Stimulated activated CD4-positive, alpha-beta T cell treated with anti-CD3 and anti-CD28 coated beads, TNF-alpha, amount 100 ng/mL, for 48 hours (primary cell): Measurements from ENCODE around the gene WFS1.
A peak's percentile ranks its signal among the peaks of the same experiment; 100 is the strongest.

ENCODE experiments used
- DNase-seq, 3 donors: peaks; one replicate each; pipeline ENCODE4 v3.0.0-alpha.2; 2020; ENCODE audit warnings: low read depth in 3 of 3

WFS1 gene

DNA sequence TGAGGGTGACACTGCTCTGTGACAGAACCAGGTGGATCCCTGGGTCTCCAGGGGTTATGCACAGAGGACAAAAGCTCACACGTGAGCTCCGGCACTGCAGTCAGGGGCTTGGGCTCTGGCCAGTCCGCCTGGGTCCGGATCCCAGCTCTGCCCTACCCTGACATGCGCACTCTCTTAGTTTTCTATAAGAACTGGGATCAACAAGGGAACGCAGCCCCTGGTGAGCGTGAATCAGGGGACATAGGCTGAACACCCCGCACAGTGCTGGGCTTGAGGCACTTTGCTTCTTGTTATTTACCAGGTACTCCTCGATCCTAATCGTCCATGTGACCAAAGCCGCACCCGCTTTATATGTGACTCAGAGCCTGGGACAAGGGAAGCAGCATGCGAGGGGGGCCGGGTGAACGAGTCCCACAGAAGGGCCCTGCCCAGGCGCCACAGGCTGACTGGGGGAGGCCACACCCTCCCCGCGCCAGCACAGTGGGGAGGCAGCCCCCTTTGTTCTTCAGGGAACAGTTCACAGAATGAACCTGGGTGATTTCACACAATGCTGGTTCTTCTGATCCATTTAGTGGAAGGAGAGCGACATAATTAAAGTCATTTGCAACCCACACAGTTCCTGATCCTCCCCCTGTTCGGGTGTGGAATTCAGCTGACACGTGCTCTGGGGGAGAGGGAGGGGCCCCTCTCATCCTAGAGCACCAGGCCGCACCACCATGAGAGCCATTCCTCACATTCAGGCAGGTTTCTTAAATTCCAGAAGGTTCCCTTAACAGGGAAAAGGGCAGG, 55.5 kb downstream of the WFS1 start:
- DNase-seq, result no peak

DNA sequence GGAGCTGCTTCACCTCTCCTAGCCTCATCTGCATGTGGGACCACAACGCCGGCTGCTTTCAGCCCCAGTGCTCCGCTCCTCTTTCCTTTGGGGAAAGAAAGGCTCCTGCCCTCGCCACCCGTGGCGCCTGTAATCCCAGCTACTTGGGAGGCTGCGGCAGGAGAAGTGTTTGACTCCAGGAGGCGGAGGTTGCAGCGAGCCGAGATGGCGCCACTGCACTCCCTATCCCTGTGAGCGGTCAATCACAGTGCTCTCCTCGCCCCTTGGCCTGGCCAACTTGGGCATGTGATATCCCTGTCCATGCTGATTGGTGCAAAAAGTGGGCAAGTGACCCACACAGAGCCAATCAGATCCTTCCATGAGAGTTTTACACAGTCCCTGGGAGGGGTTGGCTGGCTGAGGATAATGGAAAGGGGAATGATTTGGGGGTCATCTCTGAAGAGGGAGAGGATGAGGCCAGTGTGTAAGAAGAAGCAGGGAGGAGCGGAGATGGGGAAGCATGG, 56.2 kb downstream of the WFS1 start:
- no peak for DNase-seq

DNA sequence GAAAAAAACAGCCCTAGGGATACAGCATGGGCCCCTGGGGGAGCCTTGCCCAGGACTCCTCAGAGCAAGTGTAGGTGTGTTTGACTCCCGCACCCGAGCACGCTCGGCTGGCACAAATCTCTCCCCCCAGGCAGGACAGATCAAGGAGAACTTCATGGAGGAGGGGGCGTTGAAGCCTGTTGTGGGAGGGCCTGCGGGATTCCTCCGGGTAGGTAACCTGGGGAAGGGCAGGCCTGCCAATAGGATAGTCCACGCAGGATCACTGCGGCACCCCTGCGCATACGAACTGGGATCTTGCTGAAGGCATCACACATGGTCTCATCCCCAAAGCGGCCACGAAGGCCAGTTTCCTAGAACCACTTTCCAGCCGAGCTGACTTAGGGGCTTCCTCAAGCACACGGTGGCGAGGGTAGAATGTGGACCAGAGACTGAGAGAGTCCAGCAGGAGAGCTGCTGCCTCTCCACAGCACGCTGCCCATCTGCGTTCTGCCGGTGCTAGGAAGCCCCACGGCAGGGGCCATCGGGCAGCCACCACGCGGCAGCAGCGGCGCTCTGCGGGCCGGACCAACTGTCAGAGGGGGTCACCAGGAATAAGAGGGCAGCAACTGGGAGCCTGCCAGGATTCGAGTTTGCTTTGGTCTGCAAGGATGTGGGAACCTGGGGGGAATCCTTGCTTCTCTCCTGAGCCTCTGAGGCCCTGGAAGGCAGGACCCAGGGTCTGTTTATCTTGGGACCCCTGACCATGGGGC, 56.8 kb downstream of the WFS1 start:
- DNase-seq, result no peak

DNA sequence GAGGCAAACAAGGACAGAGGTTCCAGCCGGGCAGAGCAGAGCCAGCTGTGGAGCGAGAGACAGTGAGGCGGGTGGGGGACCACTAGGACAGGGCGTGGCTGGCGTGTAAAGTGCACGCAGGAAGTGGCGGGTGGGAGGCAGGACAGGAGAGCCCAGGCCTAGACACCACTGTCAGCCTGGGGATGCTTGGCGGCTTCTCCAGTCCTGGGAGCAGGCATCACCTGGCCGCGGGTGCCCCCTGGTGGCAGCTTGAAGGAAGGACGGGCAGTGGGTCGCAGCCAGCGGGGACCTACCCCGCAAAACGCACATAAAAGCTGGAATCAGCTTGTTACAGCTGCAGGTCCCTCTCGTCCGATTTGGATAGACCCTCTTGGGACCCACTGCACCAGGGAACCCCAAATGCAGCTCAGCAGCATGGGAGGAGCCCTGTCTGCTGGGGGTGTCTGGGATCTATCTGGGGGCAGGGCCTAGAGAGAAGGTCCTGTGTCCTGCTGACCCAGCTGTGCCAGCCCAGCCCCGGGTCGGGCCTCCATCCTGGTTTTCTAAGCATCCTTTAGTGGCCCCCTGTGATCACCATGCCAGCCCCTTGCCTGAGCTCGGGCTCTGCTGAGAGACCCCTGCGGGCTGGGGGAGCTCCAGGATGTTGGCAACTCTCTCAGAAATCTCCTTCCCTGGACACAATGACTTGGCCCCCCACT, 57.7 kb downstream of the WFS1 start:
- DNase-seq, result peak; percentile 59 to 72 (median 66)

DNA sequence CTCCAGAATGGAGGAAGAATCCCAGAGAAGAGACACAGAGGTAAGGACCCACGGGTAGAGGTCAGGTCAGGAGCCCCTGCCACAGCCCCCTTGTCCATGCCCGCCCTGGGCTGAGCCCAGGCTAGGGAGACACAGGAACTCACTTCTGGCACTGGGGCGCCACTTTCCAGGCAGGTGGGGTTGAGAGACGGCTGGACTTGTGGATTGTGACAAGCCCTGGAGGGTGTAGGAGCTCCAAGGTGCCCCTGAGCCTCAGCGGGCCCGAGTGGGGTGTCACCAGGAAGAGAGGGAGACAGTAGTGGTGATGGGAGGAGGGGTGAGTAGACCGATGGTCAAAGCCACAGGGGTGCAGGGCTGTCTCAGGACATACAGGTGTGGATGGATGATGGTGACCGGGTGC, 58.9 kb downstream of the WFS1 start:
- no peak for DNase-seq

DNA sequence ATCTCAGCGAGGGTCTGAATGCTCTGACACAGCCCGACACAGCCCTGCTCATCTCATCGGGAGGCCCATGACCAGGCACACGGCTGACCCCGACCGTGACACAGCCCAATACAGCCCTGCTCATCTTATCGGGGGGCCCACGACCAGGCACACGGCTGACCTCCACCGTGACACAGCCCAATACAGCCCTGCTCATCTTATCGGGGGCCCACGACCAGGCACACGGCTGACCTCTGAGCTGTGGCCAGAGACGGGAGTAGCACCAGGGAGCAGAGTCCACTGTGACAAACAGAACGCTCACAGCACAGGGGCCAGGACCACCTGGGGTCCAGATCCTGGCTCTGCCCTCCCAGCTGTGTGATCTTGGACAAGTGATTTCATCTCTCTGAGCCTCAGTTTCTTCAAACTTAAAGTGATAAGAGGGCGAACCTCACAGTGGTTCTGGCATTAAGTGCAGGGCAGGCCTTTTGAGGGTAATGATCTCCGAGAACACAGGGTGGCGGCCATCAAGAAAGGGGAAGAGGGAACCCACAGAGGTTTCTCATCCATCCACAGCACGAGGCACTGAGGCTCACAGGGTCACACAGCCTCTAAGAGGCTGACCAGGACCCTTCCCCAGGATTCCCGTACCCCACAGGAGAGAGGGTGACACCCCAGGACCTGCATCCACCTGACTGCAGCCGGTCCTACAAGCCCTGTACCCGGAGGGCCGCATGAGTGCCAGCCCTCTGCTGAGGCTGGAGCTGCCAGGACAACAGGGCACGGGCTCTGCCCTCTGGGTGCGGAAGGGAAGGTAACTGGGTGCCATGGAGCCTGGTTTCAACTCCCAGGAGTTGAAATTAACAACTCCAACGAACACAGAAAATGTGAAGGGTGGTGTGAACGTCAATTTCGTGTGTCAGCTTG, 60.1 kb downstream of the WFS1 start:
- no peak for DNase-seq

DNA sequence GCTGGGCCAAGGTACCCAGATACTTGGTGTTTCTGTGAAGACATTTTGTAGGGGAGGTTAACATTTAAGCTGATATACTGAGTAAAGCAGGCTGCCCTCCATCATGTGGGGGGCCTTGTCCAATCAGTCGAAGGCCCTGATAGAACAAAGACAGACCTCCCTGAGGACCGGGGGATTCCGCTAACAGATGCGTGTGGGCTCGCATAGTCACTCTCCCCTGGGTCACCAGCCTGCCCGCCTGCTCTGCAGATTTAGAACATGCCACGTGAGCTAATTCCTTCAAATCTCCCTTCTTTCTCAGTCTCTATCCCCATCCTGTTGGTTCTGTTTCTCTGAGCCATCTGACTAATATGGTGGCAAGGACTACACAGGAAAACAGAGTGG, 60.7 kb downstream of the WFS1 start:
- DNase-seq, result no peak

DNA sequence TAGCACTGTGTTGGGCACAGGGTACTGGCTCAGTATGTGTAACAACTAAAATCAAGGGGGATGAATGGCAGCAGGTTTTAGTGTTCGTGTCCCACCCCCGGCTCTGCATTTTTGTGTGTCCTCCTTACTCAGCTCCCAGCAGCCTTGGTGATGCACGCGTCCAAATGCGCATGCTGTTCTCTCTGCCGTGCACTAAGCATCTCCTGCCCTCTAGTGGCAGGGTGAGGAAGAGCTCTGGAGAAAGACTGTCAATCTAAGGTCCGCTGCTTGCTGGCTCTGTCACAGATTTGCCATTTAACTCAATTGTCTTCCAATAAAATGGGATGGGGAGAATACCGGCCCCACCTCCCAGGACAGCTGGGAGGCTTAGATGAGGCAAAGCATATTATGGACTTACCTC, 61.4 kb downstream of the WFS1 start:
- no peak for DNase-seq

DNA sequence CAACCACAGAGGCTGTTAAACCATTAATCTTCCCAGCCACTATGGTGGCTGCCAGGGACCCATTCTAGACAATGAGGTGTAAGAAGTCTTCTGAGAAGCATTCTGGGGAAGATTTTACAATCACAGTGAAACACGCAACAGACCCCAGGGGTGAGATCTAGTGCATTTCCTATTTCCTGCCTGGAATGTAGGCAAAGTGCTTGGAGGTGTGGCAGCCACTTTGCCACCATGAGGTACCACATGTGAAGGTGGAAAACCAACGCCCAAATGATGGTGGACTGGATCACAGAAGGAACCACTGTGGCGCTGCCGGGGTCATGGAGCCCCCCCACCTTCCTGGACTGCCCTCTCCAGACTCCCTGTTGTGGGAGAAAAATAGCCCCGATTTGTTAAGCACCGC, 61.8 kb downstream of the WFS1 start:
- no peak for DNase-seq

DNA sequence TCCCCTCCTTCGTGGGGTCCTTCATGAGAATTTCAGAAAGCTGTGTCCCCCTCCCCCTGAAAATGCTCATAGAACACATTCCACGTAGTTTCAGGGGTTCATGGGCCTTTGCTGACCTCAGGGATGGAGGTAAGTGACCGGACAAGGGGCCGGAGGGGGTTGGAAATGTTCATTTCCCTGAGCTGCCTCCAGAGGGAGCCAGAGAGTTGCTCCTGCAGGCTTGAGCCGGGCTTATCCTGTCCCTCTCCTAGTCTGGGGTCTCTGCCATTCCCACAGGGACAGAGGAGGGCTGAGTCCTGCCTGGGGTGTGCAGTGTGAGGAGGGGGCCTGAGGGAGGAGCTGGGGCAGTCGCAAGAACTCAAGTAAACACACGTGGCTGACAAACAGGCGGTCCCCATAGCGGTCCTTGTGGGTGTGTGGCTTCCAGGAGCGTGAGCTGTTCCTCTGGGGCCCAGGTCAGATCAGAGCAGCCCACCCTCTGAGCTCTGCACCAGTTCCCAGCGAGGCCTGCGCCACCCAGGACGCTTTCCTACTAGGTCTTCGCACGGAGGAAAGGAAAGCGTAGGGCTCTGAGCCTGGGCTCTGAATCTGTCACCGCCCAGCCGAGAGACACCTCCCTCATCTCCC, 62.5 kb downstream of the WFS1 start:
- no peak for DNase-seq

GRCh38 chr4:6332669-6333050, 63.0 kb downstream of the WFS1 start:
- no peak for DNase-seq

- peak in 1 of 3 donors; percentile 26 for DNase-seq
These were observed 63.9 kb downstream of the WFS1 start for GRCh38 chr4:6333301-6334202.

GRCh38 chr4:6334203-6334887, 64.7 kb downstream of the WFS1 start:
- DNase-seq, result no peak

DNA sequence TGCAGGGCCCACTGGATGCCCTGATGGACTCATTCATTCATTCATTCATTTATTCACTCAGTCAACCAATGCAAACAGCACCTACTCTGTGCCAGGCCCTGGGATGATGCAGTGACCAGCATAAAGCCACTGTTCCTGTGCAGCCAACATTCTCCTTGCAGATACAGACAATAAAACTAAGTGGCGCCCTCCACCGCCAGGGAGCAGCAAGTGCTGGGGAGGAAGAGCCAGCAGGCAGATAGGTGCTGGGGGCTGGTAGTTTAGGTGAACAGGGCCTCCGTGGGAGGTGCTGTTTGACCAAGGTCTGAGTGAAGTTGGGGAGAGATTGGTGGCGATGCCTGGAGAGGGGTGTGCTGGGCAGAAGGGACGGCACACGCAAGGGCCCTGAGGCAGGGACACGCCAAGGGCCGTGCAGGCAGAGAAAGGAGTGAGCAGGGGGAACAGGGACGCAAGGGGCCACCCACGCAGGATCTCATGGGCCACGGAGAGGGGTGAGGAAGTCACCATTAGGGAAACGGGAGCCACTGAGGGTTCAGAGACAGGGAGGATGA, 65.5 kb downstream of the WFS1 start:
- no peak for DNase-seq

- no peak for DNase-seq
These were observed 66.5 kb downstream of the WFS1 start for GRCh38 chr4:6336166-6336565.

GRCh38 chr4:6337331-6337935, 67.8 kb downstream of the WFS1 start:
- DNase-seq, result no peak

DNA sequence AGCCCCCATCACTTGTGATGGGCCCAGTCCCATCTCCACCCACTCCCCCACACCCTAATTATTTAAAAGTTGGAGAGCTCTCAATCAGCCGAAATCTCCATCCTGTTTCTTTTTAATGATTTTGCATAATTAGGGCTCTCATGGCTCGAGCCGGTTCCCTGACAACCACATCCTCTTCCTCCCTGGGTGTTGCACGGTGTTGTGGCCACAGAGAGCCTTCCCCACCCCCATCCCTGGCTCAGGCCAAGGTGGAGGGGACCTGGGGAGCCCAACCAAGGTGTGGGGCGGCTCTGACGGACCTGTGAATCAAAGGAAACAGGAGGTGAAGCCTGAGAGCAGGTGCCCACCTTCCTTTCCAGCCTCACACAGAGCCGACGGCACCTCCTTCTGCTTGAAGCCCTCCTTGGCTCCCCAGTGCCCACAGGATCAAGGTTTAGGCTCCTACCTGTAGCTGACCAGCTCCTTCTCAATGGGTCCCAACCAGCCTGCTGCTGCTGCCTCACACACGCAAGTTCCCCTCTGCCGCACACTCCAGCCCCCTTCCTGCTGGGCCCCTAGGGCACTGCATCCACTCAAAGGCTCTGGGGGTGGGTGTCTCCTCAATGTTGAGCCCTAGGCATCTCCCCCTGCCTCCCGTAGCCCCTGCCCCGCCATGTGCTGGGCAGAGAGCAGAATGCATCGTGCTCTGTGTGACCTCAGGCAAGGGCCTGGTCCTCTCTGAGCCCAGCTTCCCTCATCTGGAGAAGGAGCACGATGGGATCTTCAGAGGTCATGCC, 68.7 kb downstream of the WFS1 start:
- no peak for DNase-seq
